ENCODE data around the gene INO80B.
"Not testable (repeated sequence)": the region's sequence is repeated elsewhere in the genome, so short reads cannot be mapped to it uniquely, and the experiment has no call there.

INO80B gene

DNA sequence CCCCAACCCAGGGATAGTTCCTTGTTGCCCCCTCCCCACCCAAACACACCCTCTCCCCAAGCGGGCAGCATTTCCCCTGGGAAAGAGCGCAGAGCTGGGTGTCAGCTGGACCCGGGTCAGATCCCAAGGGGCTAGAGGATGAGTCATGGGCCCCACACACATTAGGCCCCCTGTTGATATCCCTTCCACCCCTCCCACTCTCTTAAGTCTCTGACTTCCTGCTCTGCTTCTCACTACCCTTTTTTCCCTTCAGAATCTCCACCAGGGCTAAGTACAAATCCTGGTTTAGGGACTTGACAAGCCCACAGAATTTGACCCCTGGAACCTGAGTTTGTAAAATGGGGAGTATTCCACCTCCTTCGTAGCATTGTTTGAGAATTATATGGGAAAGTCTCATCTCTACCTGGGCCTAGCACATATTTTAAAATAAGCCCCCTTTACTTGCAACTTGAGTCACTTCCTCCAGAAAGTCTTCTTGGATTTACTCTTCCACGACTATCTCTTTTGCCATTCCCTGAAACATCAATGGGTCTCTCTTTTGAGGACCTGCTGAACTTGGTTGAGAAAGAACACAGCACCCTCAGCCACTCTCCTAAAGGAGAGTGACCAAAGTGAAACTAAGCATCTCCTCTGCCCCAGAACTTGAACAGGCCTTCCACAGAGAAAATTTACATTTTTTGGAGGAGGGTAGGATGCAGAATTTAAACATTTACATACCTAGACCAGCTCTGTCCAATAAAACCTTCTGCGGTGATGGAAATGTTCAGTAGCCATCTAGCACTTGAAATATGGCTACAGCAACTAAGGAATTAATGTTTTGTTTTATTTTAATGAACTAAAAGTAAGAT lies 17.8 kb upstream of the INO80B start:
- no peak for TF ChIP-seq POLR2A (IDR thresholded peaks at IDR 0.05; ENCODE audit: low read depth, low read length)
- no peak for DNase-seq (ENCODE audit: insufficient read length, low spot score)
- no peak for FAIRE-seq

DNA sequence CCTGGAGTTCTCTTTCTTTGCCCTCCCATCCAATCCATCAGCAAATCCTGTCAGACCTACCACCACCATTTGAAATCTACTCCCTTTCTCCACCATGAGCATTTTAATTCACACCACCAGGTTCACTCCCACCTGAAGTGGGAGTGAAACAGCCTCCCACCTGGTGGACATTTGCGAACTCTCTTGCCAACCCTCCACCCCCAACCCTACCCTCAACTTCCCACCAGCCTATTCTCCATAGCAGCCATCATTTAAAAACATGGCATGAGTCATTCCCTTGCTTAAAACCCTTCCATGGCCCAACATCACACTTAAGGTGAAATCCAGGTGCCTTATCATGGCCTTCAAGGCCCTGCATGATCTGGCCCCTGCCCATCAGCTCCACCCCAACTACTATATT lies 16.6 kb upstream of the INO80B start:
- no peak for FAIRE-seq
- no peak for DNase-seq (ENCODE audit: insufficient read length, low spot score)
- no peak for TF ChIP-seq POLR2A (IDR thresholded peaks at IDR 0.05; ENCODE audit: low read depth, low read length)

DNA sequence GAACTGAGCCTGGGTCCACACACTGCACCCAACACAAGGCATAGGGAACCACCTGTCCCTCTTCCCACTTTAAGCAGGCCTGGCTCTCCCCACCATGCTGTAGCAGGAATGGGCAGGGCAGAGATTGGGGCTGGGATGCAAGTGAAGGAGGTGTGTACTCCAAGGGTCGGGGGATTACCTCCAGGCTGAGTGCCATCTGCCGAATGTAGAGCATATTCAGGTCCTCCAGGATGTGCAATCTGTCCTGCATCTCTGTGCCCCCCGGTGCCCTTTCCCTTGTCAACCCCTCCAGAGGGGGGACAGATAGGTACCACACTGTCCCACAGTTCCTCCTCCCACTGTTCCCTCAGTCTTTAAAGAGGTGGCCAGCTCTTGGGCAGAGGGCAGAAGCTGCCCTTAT lies 15.5 kb upstream of the INO80B start:
- no peak for DNase-seq (ENCODE audit: insufficient read length, low spot score)
- no peak for TF ChIP-seq POLR2A (IDR thresholded peaks at IDR 0.05; ENCODE audit: low read depth, low read length)
- no peak for FAIRE-seq

DNA sequence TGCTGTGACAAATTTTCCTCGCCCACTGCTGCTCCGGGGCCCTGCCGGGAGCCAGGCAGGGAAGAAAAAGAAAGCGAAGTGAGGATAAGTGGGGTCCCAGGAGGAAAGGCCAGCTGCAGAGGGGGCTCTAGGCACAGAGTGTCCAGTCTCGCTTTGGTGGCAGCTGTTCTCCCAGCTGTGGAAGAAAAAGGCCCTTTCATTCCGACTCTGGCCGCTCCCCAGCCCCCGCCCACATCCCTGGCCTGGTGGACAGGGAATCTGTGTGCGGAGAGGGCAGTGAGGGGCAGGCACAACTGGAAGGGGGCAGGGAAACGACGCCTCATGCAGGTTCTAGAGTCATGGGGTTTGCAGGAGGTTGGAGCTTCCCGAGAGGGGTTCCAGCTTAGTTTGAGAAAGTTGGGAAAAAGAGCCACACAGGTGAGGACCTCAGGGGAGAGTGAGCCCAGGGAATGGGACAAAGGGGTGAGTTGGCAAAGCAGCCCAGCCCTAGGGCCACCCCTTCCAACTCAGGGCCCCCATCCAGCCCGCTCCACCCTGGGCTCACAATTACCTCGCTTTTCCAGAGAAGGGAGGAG lies 15.0 kb upstream of the INO80B start:
- FAIRE-seq (no peak), DNase-seq (ENCODE audit: insufficient read length, low spot score) (peak; percentile 74)
- TF ChIP-seq POLR2A (IDR thresholded peaks at IDR 0.05; ENCODE audit: low read depth, low read length) = no peak

DNA sequence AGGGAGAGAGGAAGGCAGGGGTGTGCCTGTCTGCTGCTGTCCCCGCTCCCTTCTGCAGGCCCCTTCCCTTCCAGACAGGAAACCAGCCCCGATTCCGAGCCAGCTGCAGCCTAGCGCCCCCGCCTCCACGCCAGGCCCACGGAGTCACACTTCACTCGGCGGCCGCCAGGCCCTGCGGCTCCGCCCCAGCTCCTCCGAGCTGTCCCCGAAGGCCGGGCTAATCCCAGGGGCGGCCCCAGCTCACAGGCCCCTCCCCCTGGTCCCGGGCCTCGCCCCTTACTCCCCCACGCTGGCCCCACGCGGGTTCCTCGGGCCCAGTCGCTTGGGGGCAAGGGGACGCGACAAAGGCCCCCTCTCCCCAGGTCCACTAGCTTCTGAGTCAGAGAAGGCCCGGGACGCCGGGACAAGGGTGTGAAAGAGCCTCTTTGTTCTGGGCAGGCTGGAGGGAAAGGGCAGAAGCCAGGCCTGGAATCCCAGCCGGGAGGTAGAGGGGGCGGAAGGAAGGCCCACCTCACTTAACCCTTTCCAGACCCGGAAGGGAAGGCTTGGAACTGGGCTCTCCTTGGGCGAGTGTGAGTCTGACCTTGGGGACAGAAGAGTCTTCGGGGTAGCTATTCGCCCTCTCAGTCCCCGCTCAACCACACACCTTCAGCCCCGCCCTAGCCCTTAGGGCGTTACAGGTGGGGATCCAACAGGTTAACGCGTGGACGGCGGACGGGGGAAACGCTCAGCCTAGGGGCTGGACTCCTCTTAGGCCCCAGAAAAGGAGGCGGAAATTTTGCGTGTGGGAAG lies 14.3 kb upstream of the INO80B start:
- DNase-seq (ENCODE audit: insufficient read length, low spot score) = peak; percentile 98
- FAIRE-seq = no peak

DNA sequence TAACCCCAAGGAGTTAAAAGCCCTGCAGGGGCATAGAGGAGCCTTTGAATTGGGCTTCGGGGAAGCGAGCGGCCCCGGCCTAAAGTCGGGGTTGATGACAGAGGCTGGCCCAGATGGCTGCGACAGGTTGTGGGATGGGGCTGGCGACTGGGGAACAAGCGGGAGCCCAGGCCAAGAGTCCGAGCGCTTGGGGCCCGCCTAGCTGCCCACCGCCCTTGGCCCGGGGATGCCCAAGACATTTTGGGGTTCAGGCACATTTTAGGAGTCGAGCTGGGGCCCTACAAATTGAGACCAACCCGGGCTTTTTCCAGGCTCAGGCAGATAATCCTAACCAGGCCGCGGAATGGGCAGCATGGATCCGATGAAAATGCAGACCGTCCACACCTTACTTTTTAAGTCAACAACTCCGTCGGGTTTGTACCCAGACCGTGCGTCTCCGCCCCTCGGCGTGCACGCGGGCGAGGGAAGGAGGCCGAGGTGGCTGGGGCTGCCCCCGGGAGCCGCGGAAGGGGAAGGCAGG lies 13.7 kb upstream of the INO80B start:
- DNase-seq (ENCODE audit: insufficient read length, low spot score) (no peak), FAIRE-seq (no peak)
- TF ChIP-seq POLR2A (IDR thresholded peaks at IDR 0.05; ENCODE audit: low read depth, low read length) = no peak

More for the DNA sequence above, 14.3 kb upstream of the INO80B start:
- peak; percentile 69 for TF ChIP-seq POLR2A (IDR thresholded peaks at IDR 0.05; ENCODE audit: low read depth, low read length)

DNA sequence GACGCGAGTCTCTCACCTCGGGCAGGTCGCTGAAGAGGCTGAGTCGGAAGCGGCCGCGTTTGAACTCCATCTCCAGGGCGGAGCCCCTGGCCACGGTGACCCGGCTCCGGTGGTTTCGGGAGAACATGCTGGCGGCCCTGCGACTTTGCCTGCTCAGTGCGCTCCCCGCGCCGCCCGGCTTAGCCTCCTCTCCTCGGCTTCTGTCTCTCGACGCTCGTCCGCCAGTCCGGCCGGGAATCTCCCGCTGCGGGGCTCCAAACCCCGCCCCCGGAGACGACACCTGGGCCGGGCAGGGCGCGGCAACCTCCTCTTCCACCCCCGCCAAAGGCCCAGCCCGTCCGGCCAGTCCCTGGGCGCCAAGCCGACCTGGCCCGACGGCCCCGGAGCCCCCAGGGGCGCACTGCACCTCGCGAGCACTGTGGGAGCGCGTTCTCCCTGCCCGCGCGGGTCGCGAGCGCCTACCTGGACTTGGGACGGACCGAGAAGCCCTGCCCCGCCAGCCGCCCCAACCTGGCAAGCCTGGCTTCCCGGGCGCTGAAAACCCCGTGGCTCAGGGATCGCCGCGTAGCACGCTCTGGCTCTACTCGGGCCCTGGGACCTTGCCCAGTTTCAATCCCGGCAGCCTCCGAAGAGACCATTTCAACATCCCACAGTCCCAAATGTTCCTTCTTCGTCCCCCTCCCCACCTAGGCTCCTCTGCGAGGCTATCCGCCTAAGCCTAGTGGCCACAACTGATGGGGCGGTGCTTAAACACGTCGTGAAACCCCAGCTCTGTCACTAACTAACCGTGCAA lies 13.0 kb upstream of the INO80B start, which contains the start of gene RTKN:
Gene RTKN (minus strand): TSS at position 248 of the 793 bp plus-strand sequence. CDS start 121 bp downstream, at position 127.
- FAIRE-seq (no peak), DNase-seq (ENCODE audit: insufficient read length, low spot score) (no peak)
- TF ChIP-seq POLR2A (IDR thresholded peaks at IDR 0.05; ENCODE audit: low read depth, low read length) = no peak

DNA sequence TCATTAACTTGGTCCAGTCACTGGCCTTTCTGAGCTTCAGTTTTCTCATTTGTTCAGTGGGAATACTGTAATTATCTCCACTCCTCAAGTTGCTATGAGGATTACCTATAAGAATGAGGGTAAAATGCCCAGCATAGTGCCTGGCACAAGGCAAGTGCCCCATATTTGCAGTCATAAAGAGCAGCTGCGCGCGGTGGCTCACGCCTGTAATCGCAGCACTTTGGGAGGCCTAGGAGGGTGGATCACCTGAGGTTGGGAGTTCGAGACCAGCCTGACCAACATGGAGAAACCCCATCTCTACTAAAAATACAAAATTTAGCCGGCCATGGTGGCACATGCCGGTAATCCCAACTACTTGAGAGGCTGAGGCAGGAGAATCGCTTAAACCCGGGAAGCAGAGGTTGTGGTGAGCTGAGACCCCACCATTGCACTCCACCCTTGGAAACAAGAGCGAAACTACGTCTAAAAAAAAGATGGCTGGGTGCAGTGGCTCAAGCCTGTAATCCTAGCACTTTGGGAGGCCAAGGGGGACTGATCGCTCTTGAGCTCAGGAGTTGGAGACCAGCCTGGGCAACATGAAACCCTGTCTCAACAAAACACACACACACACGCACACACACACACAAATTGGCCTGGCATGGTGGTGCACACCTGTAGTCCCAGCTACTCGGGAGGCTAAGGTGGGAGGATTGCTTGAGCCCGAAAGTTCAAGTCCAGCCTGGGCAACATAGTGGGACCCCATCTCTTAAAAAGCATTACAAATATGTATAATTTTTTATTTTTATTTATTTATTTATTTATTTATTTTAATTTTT lies 12.2 kb upstream of the INO80B start:
- FAIRE-seq = not testable (repeated sequence)

DNA sequence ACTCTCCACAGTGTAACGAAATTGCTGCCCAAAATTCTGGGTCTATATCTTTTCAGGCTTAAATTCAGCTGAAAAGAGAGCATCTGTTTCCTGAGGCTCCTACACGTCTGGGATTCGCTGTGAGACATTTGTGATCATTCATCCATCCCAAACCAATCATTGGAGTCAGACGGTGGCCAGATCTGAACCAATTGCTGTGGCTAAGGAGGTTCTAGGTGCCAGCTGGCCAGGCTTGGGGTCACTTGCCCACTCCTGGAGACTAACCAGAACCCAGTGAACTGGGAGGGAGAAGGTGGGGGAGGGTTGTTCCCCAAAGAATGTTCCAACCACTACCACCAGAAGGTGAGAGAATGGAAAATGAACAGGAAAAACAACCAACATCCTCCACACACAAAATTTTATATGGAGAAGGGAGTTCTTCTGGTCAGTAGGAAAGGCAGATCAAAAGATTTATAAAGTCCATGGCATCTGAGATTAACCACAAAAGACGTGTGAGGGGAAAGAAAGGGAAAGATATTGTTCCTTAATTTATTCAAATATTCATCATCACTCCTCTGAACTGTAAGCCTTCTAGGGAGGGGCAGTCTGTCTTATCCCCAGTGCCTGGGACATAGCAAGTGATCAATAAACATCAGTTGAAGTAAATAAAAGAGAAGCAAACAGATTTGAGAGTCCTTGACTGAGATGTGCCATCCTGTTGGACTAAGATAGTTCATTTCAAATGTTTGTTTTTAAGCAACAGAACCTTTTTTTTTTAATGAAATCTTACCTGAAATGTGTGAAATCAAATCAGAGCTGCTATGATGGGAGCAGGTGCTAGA lies 10.2 kb upstream of the INO80B start:
- TF ChIP-seq POLR2A (IDR thresholded peaks at IDR 0.05; ENCODE audit: low read depth, low read length) = no peak
- FAIRE-seq (no peak), DNase-seq (ENCODE audit: insufficient read length, low spot score) (no peak)

More for the DNA sequence above, 12.2 kb upstream of the INO80B start:
- not testable (repeated sequence) for DNase-seq (ENCODE audit: insufficient read length, low spot score)

DNA sequence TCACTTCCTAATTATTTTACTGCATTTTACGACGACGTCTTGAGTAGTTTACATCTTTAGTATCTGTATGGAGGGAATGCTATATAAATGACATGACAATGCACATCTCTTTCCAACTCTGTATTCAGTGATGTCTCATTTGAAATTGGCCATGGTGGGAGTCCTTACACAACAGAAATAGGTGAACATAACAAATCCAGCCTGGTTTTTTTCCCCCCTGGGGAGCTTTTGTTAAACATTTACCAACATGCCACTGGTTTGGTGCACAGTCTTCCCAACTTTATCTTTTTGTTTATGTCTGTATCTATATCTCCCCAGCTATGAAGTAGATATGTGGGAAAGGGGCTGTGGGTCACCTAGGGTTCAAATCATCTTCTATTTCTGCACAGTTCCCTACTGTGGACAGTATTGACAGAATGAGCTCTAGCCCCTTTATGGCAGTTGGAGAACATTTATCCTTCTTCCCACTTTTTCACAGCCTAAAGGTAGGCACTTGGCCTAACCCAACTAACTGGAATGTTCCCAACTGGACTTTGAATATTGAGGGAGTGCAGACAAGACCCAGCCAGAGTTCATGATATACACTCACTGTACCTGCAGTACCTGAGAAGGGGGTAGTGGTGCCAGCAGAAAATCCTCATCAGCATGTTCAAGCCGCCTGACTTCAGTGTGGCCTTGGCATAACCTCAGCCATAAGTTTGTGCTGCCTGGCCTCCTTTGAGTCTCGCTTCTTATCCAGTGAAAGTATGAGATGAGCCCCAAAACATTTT lies 7.5 kb upstream of the INO80B start:
- FAIRE-seq (no peak), DNase-seq (ENCODE audit: insufficient read length, low spot score) (no peak)
- no peak for TF ChIP-seq POLR2A (IDR thresholded peaks at IDR 0.05; ENCODE audit: low read depth, low read length)

DNA sequence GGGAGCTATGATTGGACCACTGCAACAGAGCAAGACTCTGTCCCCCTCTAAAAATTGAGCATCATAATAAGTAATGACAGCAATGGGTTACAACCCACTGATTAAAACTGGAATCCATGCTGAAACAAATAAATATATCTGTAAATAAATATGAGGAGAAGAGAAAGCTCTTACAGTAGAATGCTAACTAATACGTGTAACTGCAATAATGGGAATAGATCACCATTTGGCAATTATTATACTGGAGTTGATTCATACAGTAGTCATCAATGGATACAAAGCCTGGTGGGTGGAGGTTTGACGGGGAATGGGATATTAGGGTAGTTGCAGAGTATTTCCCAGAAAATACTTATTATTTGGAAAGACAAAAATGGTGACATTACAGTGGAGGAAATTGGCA lies 6.1 kb upstream of the INO80B start:
- no peak for FAIRE-seq
- no peak for DNase-seq (ENCODE audit: insufficient read length, low spot score)
- TF ChIP-seq POLR2A (IDR thresholded peaks at IDR 0.05; ENCODE audit: low read depth, low read length) = no peak

Measured in H54 (cell line).